Mucosa of descending colon (tissue), 3 donors: Measurements from ENCODE around the gene SYTL1. TPM values are rescaled to one million over a fixed set of nuclear protein-coding genes. Genes with fewer than 3 reads are reported as not detected.

Source experiments
- ATAC-seq: fragments of 200-7000 bp; cut with Tn5 transposase; one replicate; pipeline ENCODE4 v1.9.1; 2020; ENCODE audit warnings: mild to moderate bottlenecking, moderate library complexity
- DNase-seq, 3 donors: peaks; one replicate each; pipeline ENCODE4 v3.0.0-alpha.2; 2020
- H3K36me3 ChIP-seq: fragments of 200-600 bp; one replicate; pipeline ENCODE4 v1.8.0; 2021; ENCODE audit warnings: low read depth, mild to moderate bottlenecking
- H3K4me1 ChIP-seq: fragments of 200-600 bp; one replicate; pipeline ENCODE4 v1.8.0; 2021; ENCODE audit warnings: low read depth, mild to moderate bottlenecking
- H3K4me3 ChIP-seq: fragments of 200-600 bp; one replicate; pipeline ENCODE4 v1.8.0; 2021; ENCODE audit warnings: mild to moderate bottlenecking
- H3K9me3 ChIP-seq: fragments of 200-600 bp; one replicate; pipeline ENCODE4 v1.8.0; 2021; ENCODE audit warnings: mild to moderate bottlenecking
- CTCF ChIP-seq: fragments of 200-600 bp; IDR thresholded peaks from one replicate; pipeline ENCODE4 v1.8.0; 2022; ENCODE audit warnings: antibody characterized with exemption, mild to moderate bottlenecking
- intact Hi-C, 2 donors: fragments of 100-400 bp; cut with DNase I in 1 of 2; cut with micrococcal nuclease in 1 of 2; formaldehyde crosslinking; loops; one replicate each; pipeline versions ENCODE4 v1.11.0 to v1.11.1; 2022; cut with DNase I, micrococcal nuclease
- total RNA-seq, 3 donors: library from RNA; stranded (reverse); fragmentation: NEBNext Ultra II Directional in 2 of 3; extraction: Animal tissue kit (Norgen Biotek cat#: 25700) in 2 of 3; gene quantifications; one replicate each; pipeline versions ENCODE4 v1.2.1 to v1.2.4, GENCODE V29; 2021 to 2023
- donor health status: DM: no; HTN: no; CAD: no; lungs with moderate emphysema.
- donor health status: DM: no; HTN: no; CAD: no.
- donor health status: DM: no; HTN: yes; CAD: no.

SYTL1 gene
- total RNA-seq, 3 donors from 2014 or later = 4.2 to 9.7 (median 8.7) TPM

- intact Hi-C loops = no loop called here
- no peak for TF ChIP-seq CTCF
- DNase-seq = peak in 1 of 3 donors; percentile 4
- Histone ChIP-seq H3K9me3 (no peaks in the 10 kb centered on the region), H3K4me3 (no peak overlapping the region), H3K36me3 (no peaks in the 10 kb centered on the region), H3K4me1 (peaks cover 8% of the 10 kb centered on the region)
- ATAC-seq = no peak
These were observed 1.8 kb downstream of the SYTL1 start for GRCh38 chr1:27343639-27344025.

DNA sequence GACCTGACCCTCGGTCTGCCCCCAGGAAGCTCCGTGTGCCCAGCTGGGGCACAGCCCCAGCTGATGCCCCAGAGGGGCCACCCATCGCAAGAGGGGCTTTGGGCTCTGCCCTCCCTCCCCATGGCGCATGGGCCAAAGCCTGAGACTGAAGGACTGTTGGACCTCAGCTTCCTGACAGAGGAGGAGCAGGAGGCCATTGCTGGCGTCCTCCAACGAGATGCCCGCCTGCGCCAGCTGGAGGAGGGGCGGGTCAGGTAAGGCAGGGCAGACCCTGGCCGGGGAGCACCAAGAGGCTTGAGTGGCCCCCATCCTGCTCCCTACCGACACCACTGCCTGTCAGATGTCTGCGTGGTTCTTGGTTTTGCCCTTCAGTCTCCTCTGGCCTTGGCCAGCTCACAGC lies 3.5 kb downstream of the SYTL1 start:
- Histone ChIP-seq H3K9me3 (no peaks in the 10 kb centered on the region), H3K4me1 (peaks cover 23% of the 10 kb centered on the region), H3K36me3 (no peaks in the 10 kb centered on the region), H3K4me3 (no peak overlapping the region)
- intact Hi-C loops = no loop called here
- no peak for TF ChIP-seq CTCF
- no peak for ATAC-seq
- DNase-seq = no peak

- DNase-seq = no peak
- no peaks in the 10 kb centered on the region for H3K9me3 ChIP-seq
- intact Hi-C loops = no loop called here
- peaks cover 30% of the 10 kb centered on the region for H3K4me1 ChIP-seq
- H3K4me3 ChIP-seq = no peak overlapping the region
- TF ChIP-seq CTCF = no peak
- no peaks in the 10 kb centered on the region for H3K36me3 ChIP-seq
- no peak for ATAC-seq
These were observed 4.5 kb downstream of the SYTL1 start for GRCh38 chr1:27346357-27346756.

DNA sequence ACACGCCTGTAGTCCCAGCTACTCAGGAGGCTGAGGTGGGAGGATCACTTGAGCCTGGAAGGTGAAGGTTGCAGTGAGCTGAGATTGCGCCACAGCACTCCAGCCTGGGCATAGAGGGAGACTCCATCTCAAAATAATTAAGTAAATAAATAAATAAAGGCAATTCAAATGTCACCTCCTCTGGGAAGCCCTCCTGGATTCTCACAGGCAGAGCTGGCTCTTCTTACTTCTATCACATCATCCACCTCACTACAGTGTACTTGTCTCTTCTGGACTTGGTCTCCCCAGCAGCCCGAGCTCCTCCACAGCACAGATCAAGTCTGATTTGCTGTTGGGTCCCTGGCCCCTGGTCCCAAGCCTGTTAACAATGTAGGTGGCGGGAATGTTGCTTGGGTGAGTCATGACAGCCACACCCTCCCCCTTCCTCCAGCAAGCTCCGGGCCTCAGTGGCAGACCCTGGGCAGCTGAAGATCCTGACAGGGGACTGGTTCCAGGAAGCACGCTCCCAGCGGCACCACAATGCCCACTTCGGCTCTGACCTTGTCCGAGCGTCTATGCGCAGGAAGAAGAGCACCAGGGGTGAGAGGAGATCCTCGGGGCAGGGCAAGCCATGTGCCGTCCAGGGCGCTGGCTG lies 5.3 kb downstream of the SYTL1 start:
- TF ChIP-seq CTCF = no peak
- no peak overlapping the region for H3K4me3 ChIP-seq
- H3K9me3 ChIP-seq = no peaks in the 10 kb centered on the region
- intact Hi-C loops = no loop called here
- no peak for ATAC-seq
- H3K4me1 ChIP-seq = peaks cover 27% of the 10 kb centered on the region
- peak in 1 of 3 donors; percentile 50 for DNase-seq
- no peaks in the 10 kb centered on the region for H3K36me3 ChIP-seq

GRCh38 chr1:27348861-27349783 lies 7.3 kb downstream of the SYTL1 start:
- peak; percentile 88 for ATAC-seq
- Histone ChIP-seq H3K4me3 (no peak overlapping the region), H3K4me1 (peaks cover 27% of the 10 kb centered on the region), H3K36me3 (no peaks in the 10 kb centered on the region), H3K9me3 (no peaks in the 10 kb centered on the region)
- peak; percentile 73 to 83 (median 81) for DNase-seq
- TF ChIP-seq CTCF = no peak
- intact Hi-C loops = no loop called here
